GM19372 (cell line): ENCODE measurements around the gene SNX8.
"Not testable (repeated sequence)": the region's sequence is repeated elsewhere in the genome, so short reads cannot be mapped to it uniquely, and the experiment has no call there.

Experiments used
- ATAC-seq: cut with Tn5 transposase; IDR thresholded peaks from one replicate; pipeline ENCODE4 v1.9.1; 2021; ENCODE audit warnings: mild to moderate bottlenecking, low read depth, moderate library complexity; ENCODE audit not compliant: unreplicated experiment

Gene SNX8

GRCh38 chr7:2331707-2332106, 17.5 kb upstream of the SNX8 start:
- no peak for ATAC-seq

- ATAC-seq: no peak
Measured at GRCh38 chr7:2330493-2330892, 16.3 kb upstream of the SNX8 start.

- no peak for ATAC-seq
Measured at GRCh38 chr7:2326951-2327350, 12.7 kb upstream of the SNX8 start.

GRCh38 chr7:2325162-2325561, 10.9 kb upstream of the SNX8 start:
- ATAC-seq: no peak

- no peak for ATAC-seq
Measured at GRCh38 chr7:2321020-2321419, 6.8 kb upstream of the SNX8 start.

- ATAC-seq: no peak
Measured at GRCh38 chr7:2317556-2318293, 3.5 kb upstream of the SNX8 start.

- no peak for ATAC-seq
Measured at GRCh38 chr7:2316578-2316977, 2.3 kb upstream of the SNX8 start.

- ATAC-seq: no peak
Measured at GRCh38 chr7:2315787-2316186, 1.5 kb upstream of the SNX8 start.

- ATAC-seq: not testable (repeated sequence)
Measured at GRCh38 chr7:2314956-2315530, 802 bp upstream of the SNX8 start.

GRCh38 chr7:2313450-2314208, 612 bp downstream of the SNX8 start:
- no peak for ATAC-seq

- no peak for ATAC-seq
Measured at GRCh38 chr7:2312267-2312929, 1.8 kb downstream of the SNX8 start.

- ATAC-seq: no peak
Measured at GRCh38 chr7:2309889-2310331, 4.3 kb downstream of the SNX8 start.

GRCh38 chr7:2307690-2308107, 6.5 kb downstream of the SNX8 start:
- ATAC-seq: no peak

- ATAC-seq: no peak
Measured at GRCh38 chr7:2306688-2307087, 7.6 kb downstream of the SNX8 start.

GRCh38 chr7:2305258-2305657, 9.0 kb downstream of the SNX8 start:
- not testable (repeated sequence) for ATAC-seq

GRCh38 chr7:2303520-2303919, 10.7 kb downstream of the SNX8 start:
- not testable (repeated sequence) for ATAC-seq

- ATAC-seq: not testable (repeated sequence)
Measured at GRCh38 chr7:2302743-2303397, 11.4 kb downstream of the SNX8 start.

GRCh38 chr7:2301511-2301863, 12.8 kb downstream of the SNX8 start:
- no peak for ATAC-seq

GRCh38 chr7:2299870-2300512, 14.2 kb downstream of the SNX8 start:
- ATAC-seq: no peak
